GM19238 (cell line): Measurements from ENCODE around the gene ATP2B2.

Source experiments
- DNase-seq: peaks from one replicate; pipeline ENCODE4 v3.0.0; 2011; ENCODE audit warnings: low spot score; ENCODE audit not compliant: insufficient read length

ATP2B2 gene

DNA sequence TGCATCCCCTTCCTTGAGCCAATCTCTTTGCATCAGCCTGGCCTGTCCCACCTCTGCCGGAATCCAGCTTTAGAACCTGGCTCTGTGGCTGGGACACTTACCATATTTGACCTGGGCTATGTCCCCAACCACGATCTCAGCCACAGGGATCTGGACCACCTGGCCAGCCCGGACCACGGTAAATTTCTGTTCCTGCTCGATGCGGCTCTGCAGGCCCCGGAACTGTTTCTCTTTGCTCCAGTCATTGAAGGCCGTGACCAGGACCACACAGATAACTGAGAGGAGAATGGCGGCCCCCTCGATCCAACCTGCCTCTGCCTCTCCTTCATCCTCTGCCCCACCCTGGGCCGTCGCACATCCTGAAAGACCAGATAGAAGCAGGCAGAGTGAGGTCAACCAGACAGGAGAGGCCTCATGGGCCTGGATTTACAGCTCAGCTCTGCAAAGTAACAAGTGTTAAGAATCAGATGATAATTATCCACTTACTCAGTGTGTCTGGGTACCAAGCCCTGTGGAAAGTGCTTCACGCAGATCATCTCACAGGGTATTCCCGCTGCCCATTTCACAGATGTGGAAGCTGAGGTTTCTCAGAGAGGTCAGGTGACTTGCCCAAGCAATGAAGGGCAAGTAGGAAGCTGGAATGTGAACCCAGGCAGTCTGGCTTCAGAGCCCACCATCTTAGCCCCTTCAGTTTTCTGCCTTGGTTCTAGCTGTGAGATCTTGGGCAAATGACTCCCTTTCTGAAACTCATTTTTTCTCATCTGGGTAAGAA, 103.2 kb downstream of the ATP2B2 start:
- DNase-seq: no peak

DNA sequence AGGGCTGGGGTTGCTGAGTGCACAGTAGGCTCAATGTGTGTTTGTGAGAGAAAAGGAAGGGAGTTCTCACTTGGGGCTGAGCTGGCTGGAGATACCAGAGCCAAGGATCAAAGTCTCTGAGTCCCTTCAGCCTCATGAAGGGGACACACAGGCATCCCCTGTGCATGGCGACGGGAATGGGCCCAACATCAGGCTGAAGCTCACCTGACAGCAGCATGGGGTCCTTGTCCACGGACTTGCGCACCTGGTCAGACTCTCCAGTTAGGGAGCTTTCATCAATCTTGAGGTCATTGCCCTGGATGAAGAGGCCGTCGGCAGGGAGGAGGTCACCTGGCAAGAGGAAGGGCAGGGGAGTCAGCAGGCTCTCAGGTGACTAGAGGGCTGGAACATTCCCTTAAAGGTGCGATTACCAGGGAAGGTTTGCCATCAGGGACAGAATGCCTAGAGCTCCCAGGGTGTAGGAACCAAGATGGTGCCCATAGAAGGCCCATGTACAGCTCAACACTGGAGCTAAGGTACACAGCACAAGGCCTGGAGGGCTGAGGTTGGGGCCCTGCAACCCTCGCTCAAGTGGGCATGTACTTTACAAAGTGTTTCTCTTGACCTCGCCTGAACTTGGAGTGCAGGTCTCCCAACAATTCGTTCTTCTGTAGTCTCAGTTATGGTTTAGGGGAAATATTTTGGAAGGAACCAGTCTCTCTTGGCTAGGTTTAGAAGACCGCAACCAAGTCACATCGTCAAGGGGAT, 104.5 kb downstream of the ATP2B2 start:
- DNase-seq: no peak

GRCh38 chr3:10400050-10400748, 105.2 kb downstream of the ATP2B2 start:
- no peak for DNase-seq

GRCh38 chr3:10399634-10400033, 105.8 kb downstream of the ATP2B2 start:
- DNase-seq: no peak

GRCh38 chr3:10398341-10398740, 107.0 kb downstream of the ATP2B2 start:
- no peak for DNase-seq

- no peak for DNase-seq
Observed at GRCh38 chr3:10397879-10398278, 107.5 kb downstream of the ATP2B2 start.

- no peak for DNase-seq
Observed at GRCh38 chr3:10396931-10397330, 108.5 kb downstream of the ATP2B2 start.

DNA sequence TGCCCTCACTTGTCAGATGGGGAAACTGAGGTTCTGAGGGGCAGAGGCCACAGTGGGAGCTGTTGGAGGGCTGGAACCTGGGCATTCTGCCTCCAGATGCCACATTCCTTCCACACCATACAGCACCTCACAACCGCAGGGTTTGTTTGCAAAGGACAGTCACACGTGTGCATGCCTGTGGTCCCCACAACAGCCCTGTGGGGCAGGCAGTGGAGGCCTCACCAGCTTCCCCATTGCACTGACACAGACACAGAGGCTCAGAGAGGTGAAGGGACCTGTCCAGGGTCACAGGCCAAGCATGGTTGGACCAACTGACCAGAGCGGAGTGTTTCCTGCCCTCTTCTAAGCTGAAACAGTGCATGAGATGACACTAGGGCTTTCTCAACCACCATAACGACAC, 109.3 kb downstream of the ATP2B2 start:
- no peak for DNase-seq

- DNase-seq: no peak
Observed at GRCh38 chr3:10395671-10396070, 109.7 kb downstream of the ATP2B2 start.

- no peak for DNase-seq
Observed at GRCh38 chr3:10395196-10395595, 110.2 kb downstream of the ATP2B2 start.

DNA sequence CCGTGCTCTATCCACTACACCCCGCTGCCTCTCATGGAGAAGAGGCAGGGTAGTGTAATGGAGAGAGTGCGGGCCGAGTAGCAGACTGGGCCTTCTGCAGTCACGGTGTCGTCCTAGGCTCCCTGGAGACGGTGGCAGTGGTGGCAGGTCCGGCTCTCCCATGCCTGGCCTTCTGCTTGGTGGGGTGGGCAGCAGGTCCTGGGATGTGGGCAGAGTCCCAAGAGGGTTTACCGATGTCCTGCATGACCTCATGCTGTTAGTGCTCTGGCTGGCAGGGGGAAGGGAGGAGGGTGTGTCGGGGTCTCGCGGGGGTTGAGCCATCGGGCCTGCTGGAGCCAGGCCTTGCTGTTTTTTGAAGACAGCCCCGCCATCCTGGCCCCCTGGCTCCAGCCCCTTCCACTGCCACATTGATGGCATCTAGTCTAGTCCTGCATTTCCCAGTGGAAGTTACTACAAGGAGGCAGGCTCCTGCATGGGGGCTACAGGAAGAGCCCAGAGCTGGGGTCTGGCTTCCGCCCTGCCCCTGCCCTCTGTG, 110.8 kb downstream of the ATP2B2 start:
- no peak for DNase-seq

GRCh38 chr3:10393514-10393913, 111.9 kb downstream of the ATP2B2 start:
- DNase-seq: no peak

- DNase-seq: no peak
Observed at GRCh38 chr3:10392906-10393461, 112.4 kb downstream of the ATP2B2 start.

GRCh38 chr3:10392244-10392643, 113.1 kb downstream of the ATP2B2 start:
- DNase-seq: no peak

DNA sequence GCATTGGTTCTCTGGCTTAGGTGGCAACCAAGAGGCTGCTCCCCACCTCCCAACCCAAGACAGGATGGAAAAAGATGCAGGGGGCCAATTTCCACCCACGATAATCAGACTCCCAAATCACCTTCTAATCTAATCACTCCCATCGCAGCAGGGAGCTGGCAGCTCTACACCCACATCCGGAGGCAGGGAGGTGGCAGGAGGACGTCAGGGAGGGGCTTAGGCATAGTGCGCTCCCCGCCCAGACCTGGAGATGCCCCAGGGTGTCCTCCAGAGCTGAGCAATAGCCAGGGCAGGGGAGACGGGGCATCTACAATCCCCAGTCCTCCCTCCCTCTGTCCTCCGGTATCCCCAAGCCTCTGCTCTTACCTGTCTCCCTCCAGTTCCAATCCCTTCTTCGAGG, 114.0 kb downstream of the ATP2B2 start:
- no peak for DNase-seq

GRCh38 chr3:10390641-10391373, 114.6 kb downstream of the ATP2B2 start:
- DNase-seq: no peak

GRCh38 chr3:10389995-10390394, 115.4 kb downstream of the ATP2B2 start:
- DNase-seq: peak; percentile 17

DNA sequence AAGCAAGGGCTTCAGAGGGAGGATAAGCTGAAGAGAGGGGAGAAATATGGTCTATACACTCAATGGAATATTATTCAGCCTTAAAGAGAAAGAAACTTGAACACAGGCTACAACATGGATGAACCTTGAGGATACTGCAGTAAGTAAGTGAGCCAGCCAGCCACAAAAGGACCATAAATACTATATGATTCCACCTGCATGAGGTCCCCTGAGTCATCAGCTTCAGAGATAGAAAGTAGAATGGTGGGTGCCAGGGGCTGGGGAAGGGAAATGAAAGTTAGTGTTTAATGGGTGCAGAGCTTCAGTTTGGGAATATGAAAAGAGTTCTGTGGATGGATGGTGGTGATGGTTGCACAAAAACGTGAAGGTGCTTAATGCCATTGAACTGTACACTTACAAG, 116.0 kb downstream of the ATP2B2 start:
- no peak for DNase-seq

GRCh38 chr3:10387881-10388609, 117.3 kb downstream of the ATP2B2 start:
- DNase-seq: no peak

- no peak for DNase-seq
Observed at GRCh38 chr3:10386121-10386520, 119.3 kb downstream of the ATP2B2 start.
